Medulla oblongata (tissue), 1 donor: ENCODE measurements around the gene RAMACL.
"Not testable (repeated sequence)": the region's sequence is repeated elsewhere in the genome, so short reads cannot be mapped to it uniquely, and the experiment has no call there.

ENCODE experiments used
- DNase-seq: peaks from one replicate; pipeline ENCODE4 v3.0.0-alpha.2; 2015; ENCODE audit errors: extremely low spot score

Gene RAMACL

DNA sequence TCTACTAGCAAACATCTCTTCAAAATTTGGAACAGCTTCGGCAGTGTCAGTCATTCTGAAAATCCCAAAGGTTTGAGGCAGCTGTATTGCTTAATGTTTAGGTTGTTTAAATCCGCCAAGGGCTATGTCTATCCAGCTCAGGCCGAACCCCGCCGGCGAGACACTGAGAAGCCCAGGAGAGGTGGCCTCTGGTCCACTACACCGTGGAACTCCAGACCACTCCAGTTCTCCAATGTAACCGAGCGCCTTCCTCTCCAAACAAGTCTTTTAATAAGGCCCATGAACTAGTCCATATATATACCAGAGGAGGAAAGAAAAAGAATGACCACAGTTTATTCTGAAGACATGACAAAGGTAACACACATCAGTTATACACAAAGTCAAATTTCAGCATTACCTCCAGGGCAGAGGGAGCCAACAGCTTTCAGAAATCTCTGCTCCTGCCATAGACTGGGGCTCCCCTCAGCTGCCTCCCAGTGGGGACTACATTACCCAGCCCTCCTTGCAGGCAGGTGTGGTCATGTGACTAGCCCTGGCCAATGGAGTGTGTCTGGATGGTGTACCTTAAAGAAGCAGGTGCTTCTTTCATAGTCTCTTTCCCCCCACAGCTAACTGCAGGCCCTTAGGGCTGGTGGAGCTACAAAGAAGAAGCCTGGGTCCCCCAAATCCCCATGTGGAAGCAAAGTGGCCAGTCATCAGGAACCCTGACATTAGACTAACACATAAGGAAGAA, at the start of gene RAMACL:
Gene RAMACL, minus strand, starts transcription at position 255 of the 733 bp plus-strand sequence. Its CDS starts 201 bp downstream, at position 54.
- DNase-seq, result no peak

- no peak for DNase-seq
Measured at GRCh38 chr6:166635013-166635970, 48.8 kb upstream of the RAMACL start.

- DNase-seq, result not testable (repeated sequence)
Measured at GRCh38 chr6:166634581-166634980, 48.1 kb upstream of the RAMACL start.

DNA sequence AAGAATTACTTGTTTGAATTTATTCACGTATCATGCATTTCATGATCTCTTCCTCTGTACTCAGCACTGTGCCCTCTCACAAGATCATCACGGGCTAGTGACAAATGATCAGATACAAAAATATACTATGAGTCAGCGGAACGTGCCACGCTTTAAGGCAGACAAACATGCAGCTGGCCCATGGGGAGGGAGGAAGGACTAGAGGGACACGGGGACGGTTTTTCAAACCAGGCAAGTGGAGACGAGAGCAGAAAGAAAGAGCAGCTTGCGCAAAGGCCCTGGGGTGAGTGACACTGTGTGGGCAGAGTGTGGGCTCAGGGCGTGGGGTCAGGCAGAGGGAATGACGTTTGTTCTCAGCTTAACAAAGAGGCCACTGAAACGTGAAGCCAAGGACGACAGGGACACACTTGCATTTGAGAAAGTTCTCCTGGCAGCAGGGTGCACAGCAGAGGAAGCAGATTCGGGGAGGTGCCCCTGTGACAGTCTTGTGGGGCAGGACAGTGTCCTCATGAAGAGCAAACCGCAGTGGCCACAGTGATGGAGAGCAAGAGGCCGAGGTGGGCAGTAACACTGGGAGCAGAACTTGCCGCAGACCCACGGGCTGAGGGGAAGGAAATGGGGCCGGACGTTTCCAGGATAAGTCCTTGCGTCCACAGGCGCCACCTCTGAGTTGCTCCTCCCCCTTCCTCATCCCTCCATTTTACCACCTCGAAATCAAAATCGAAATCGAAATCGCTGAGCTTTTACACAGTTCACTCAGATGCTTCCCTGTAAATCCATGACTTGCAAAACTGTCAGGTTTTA, 47.5 kb upstream of the RAMACL start:
- DNase-seq, result no peak

DNA sequence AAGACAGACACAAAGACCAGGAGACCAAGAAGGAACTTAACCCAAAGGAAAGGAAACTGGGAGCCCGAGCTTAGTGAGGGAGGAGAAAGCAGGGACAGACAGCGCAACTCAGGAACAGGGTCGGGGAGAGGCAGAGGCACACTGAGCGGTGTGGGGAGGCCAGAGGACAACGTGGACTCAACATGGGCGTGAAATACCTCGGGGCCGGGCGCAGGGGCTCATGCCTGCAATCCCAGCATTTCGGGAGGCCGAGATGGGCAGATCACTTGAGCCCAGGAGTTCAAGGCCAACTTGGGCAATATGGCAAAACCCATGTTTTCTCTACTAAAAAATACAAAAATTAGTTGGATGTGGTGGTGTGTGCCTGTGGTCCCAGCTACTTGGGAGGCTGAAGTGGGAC, 46.3 kb upstream of the RAMACL start:
- DNase-seq, result no peak

- no peak for DNase-seq
Measured at GRCh38 chr6:166630462-166630861, 44.0 kb upstream of the RAMACL start.

GRCh38 chr6:166629628-166630027, 43.1 kb upstream of the RAMACL start:
- DNase-seq, result no peak

- DNase-seq, result peak; percentile 60
Measured at GRCh38 chr6:166627875-166628801, 41.7 kb upstream of the RAMACL start.

DNA sequence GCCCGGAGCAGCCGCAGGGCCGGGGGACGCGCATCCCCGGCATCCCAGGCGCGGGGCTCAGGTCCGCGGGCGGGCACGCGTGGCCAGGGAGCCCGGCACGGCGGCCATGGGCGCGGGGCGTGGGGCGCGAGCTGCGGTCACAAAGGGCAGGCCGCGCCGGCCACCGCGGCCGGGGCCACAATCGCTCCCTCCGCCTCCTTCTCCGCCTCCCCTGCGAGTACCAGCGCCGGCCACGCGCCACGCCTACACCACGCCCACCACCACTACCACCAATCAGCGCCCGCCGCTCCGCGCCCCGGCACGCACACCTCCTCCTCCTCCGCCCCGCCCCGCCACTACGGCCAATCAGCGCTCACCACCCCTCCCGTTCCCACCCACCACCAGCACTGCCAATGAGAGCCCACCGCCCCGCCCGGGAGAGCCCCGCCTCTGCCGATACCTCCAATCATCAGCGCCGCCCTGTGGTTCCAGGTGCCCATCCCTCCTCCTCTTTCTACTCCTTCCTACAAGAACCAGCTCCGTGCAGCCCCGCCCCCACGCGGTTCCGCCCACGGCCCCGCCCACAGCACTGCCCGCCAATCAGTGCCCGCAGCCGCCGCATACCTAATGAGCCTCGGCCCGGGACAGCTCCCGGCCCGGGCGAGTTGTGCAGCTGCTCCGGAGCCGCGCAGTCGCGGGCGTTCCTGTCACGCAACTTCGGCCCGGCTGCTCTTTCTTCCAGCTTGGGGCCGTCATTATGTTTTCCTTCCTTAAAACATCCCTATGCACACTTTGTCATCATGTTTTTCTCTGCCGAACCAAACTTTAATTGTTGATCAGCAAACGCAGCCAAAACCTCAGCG, 40.8 kb upstream of the RAMACL start, which contains the start of gene RPS6KA2:
Gene RPS6KA2, minus strand, starts transcription at position 219 of the 842 bp plus-strand sequence. CDS start 232 bp downstream, outside the sequence.
- peak; percentile 99 for DNase-seq

- DNase-seq, result peak; percentile 58
Measured at GRCh38 chr6:166626177-166627032, 39.9 kb upstream of the RAMACL start.

DNA sequence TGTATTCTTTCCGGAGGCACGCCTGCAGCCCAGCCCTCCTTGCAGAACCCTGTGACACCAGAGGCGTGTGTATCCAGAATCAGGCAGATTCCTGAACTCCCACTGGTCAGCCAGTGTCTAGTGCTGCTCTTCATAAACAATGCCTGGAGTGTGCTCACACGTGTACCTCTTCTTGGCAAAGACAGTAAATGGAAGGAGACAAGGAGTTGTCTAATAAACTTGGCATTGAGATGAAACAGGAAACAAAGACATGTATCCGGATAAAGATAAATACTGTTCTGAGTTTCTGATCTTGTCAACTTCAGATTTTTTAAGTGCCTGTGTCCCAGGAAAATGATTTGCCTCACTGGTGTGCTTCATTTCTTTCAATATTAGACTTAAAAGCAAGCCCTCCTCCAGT, 38.9 kb upstream of the RAMACL start:
- peak; percentile 54 for DNase-seq

GRCh38 chr6:166624275-166624674, 37.8 kb upstream of the RAMACL start:
- DNase-seq, result peak; percentile 45

- DNase-seq, result no peak
Measured at GRCh38 chr6:166623318-166623717, 36.8 kb upstream of the RAMACL start.

DNA sequence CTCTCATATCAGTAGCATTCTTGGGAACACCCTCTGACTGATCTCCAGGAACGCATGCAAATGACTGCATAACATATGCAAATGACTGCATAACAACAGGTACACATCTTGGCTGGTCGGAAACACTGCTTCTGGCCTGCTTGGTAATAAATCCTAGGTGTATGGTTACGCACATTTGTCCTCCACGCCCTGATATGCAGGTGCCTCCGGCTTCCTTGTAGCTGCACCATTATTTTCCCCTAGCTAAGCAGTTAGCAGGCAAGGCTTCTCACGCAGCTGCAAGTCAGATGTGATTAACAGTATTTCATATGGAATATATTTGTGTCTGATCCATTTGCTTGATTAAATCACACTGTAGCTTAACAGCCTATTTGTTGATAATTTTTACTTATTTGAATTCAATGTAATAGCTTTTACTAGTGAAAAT, 34.6 kb upstream of the RAMACL start:
- DNase-seq, result no peak

DNA sequence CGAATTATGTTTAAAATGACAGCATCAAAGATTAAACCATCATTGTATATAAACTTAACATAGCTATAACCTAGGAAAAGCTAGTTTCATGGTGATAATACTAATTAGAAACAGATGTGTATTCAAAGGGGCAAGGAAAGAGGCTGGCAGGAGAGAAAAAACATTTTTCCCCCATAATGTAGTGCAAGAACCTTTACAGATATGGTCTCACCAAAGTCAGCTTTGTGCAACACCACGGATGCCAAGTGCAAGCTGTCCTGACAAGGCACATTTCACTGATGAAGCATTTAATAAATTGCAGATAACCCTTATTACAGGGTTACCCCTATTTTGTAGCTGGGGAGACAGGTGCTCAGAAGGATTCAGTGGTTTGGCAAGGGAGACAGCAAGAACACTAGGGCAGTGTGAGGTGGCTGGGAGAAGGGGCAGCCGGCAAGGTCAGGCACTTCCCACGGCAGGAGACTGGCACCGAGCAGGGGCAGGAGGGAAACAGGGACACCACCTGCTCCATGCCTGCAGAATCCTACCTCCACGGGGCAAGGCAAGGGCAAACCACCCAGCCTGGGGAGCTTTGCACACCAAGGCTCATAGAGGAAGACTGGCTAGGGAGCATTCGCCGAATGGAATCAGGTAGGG, 34.1 kb upstream of the RAMACL start:
- no peak for DNase-seq

- DNase-seq, result no peak
Measured at GRCh38 chr6:166619912-166620311, 33.4 kb upstream of the RAMACL start.

DNA sequence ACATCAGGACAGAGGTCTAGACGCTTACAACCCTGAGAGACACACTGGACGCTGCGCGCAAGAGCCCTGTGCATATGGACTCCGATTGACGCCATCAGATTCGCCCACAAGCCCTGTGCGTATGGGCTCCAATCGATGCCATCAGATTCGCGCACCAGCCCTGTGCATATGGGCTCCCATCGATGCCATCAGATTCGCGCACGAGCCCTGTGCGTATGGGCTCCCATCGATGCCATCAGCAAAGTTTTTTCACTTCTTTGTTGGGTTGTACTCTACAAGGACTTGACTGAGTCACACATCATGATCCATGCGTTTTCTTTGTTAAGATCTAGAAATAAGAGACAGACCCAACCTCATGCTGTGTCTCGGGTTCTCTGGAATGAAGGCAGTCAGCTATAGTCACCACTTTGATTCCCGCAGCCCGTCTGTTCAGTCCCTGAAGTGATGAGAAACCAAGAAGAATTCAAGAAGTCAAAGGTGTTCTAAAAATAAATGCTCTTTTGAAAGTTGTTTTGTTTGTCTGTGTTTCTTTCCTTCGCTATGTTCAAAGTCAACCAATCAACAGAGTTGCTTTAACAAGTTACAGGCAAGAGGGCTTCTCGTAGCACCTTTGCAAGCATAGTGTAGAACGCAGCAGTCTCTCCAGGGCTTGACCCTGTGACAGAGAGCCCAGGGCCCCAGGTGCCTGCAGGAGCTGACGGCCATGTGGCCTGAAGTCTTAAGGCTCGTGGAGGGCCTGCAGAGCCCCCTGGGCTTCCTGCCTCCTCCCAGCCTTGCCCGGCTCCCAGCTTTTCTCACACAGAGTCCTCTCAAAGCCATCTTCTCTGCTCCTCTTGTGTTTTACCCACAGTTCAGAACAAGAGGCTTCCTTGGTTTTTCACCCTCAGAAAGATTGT, 32.6 kb upstream of the RAMACL start:
- DNase-seq, result no peak
